H9 (cell line): ENCODE data around the gene LMX1A. TPM values are rescaled to one million over a fixed set of nuclear protein-coding genes. Genes with fewer than 3 reads are reported as not detected.

Experiments
- DNase-seq: peaks from one replicate; pipeline ENCODE4 v3.0.0-alpha.2; 2017
- H2AFZ ChIP-seq: one replicate; pipeline ENCODE4 v1.6.1; 2013; ENCODE audit warnings: mild to moderate bottlenecking, low read length, control low read depth, moderate library complexity
- H2AK5ac ChIP-seq: 2 replicates; pipeline ENCODE4 v1.6.1; 2013; ENCODE audit warnings: low read length, control low read depth, mixed read lengths; ENCODE audit not compliant: insufficient read length
- H2BK120ac ChIP-seq: one replicate; pipeline ENCODE4 v1.6.1; 2013; ENCODE audit warnings: low read depth, mild to moderate bottlenecking, low read length, control low read depth, inconsistent platforms; ENCODE audit not compliant: poor library complexity, severe bottlenecking
- H2BK12ac ChIP-seq: 2 replicates; pipeline ENCODE4 v1.6.1; 2013; ENCODE audit warnings: low read length, control low read depth, mixed read lengths, low read depth; ENCODE audit not compliant: insufficient read length
- H2BK15ac ChIP-seq: 2 replicates; pipeline ENCODE4 v1.6.1; 2013; ENCODE audit warnings: low read depth, low read length, control low read depth
- H2BK20ac ChIP-seq: one replicate; pipeline ENCODE4 v1.6.1; 2013; ENCODE audit warnings: low read depth, mild to moderate bottlenecking, low read length, control low read depth, inconsistent platforms; ENCODE audit not compliant: poor library complexity, severe bottlenecking
- H2BK5ac ChIP-seq: 2 replicates; pipeline ENCODE4 v1.6.1; 2013; ENCODE audit warnings: low read length, control low read depth, mixed read lengths; ENCODE audit not compliant: insufficient read length
- H3K14ac ChIP-seq: 2 replicates; pipeline ENCODE4 v1.6.1; 2013; ENCODE audit warnings: low read length, control low read depth; ENCODE audit not compliant: insufficient read depth
- H3K18ac ChIP-seq: 2 replicates; pipeline ENCODE4 v1.6.1; 2013; ENCODE audit warnings: low read depth, mild to moderate bottlenecking, mixed read lengths, low read length, control low read depth; ENCODE audit not compliant: insufficient read length
- H3K23ac ChIP-seq: 2 replicates; pipeline ENCODE4 v1.6.1; 2013; ENCODE audit warnings: low read length, control low read depth, mixed read lengths, low read depth; ENCODE audit not compliant: insufficient read length
- H3K23me2 ChIP-seq: 2 replicates; pipeline ENCODE4 v1.6.1; 2013; ENCODE audit warnings: low read depth, mild to moderate bottlenecking, mixed read lengths, low read length, control low read depth; ENCODE audit not compliant: insufficient read length, poor library complexity, severe bottlenecking
- H3K27ac ChIP-seq: 2 replicates; pipeline ENCODE4 v1.5.1; 2013; ENCODE audit warnings: low read length, control low read depth, mixed read lengths, low read depth; ENCODE audit not compliant: insufficient read length
- H3K27me3 ChIP-seq: 2 replicates; pipeline ENCODE4 v1.6.1; 2013; ENCODE audit warnings: low read length, control low read depth, inconsistent platforms; ENCODE audit not compliant: insufficient read depth
- H3K4ac ChIP-seq: 2 replicates; pipeline ENCODE4 v1.6.1; 2013; ENCODE audit warnings: low read depth, mild to moderate bottlenecking, control low read depth, inconsistent platforms, low read length, moderate library complexity
- H3K4me1 ChIP-seq: 2 replicates; pipeline ENCODE4 v1.6.1; 2013; ENCODE audit warnings: low read length, control low read depth, inconsistent platforms; ENCODE audit not compliant: insufficient read depth
- H3K4me2 ChIP-seq: 2 replicates; pipeline ENCODE4 v1.6.1; 2013; ENCODE audit warnings: low read length, control low read depth, mixed read lengths; ENCODE audit not compliant: insufficient read length, insufficient read depth
- H3K56ac ChIP-seq: 2 replicates; pipeline ENCODE4 v1.6.1; 2013; ENCODE audit warnings: low read depth, mild to moderate bottlenecking, mixed read lengths, low read length, control low read depth; ENCODE audit not compliant: insufficient read length
- H3K79me1 ChIP-seq: 2 replicates; pipeline ENCODE4 v1.6.1; 2013; ENCODE audit warnings: low read depth, mild to moderate bottlenecking, moderate library complexity, low read length, control low read depth, inconsistent platforms; ENCODE audit not compliant: insufficient read depth, poor library complexity, severe bottlenecking
- H3K79me2 ChIP-seq: 2 replicates; pipeline ENCODE4 v1.6.1; 2013; ENCODE audit warnings: low read length, control low read depth, inconsistent platforms; ENCODE audit not compliant: insufficient read depth
- H3K9ac ChIP-seq: 2 replicates; pipeline ENCODE4 v1.6.1; 2013; ENCODE audit warnings: low read length, control low read depth, mixed read lengths; ENCODE audit not compliant: insufficient read length; ENCODE audit errors: extremely low read depth
- H3K9me3 ChIP-seq: one replicate; pipeline ENCODE4 v1.6.1; 2013; ENCODE audit warnings: low read depth, low read length, inconsistent platforms; ENCODE audit not compliant: control insufficient read depth
- H3T11ph ChIP-seq: one replicate; pipeline ENCODE4 v1.6.1; 2013; ENCODE audit warnings: mild to moderate bottlenecking, low read length, control low read depth, inconsistent platforms
- H4K20me1 ChIP-seq: one replicate; pipeline ENCODE4 v1.6.1; 2013; ENCODE audit not compliant: control insufficient read depth, insufficient read length, insufficient read depth
- H4K5ac ChIP-seq: 2 replicates; pipeline ENCODE4 v1.6.1; 2013; ENCODE audit warnings: low read depth, mild to moderate bottlenecking, mixed read lengths, low read length, control low read depth; ENCODE audit not compliant: insufficient read length
- H4K8ac ChIP-seq: replicated peaks from 2 replicates; pipeline ENCODE4 v1.6.1; 2013; ENCODE audit warnings: low read length, control low read depth, mixed read lengths, low read depth; ENCODE audit not compliant: insufficient read length
- H4K91ac ChIP-seq: 2 replicates; pipeline ENCODE4 v1.6.1; 2013; ENCODE audit warnings: low read depth, mild to moderate bottlenecking, moderate library complexity, mixed read lengths, low read length, control low read depth; ENCODE audit not compliant: insufficient read length
- H3K27ac Mint-ChIP-seq, 3 experiments: 2 replicates in 2 of 3; 3 replicates in 1 of 3; pipeline ENCODE4 v1.8.0; 2020 to 2021; ENCODE audit warnings: mixed read lengths in 3 of 3, mild to moderate bottlenecking in 1 of 3, moderate library complexity in 1 of 3
- H3K27me3 Mint-ChIP-seq: 2 replicates; pipeline ENCODE4 v1.8.0; 2021; ENCODE audit warnings: low read depth, mild to moderate bottlenecking, moderate library complexity, mixed read lengths
- H3K36me3 Mint-ChIP-seq, 3 experiments: 2 replicates in 2 of 3; 3 replicates in 1 of 3; pipeline ENCODE4 v1.8.0; 2020 to 2021; ENCODE audit warnings: low read depth in 3 of 3, mixed read lengths in 3 of 3; ENCODE audit not compliant: insufficient read depth in 1 of 3
- H3K4me1 Mint-ChIP-seq, 2 experiments: 2 replicates each; pipeline ENCODE4 v1.8.0; 2020; ENCODE audit warnings: mixed read lengths in 2 of 2
- H3K4me3 Mint-ChIP-seq, 2 experiments: 2 replicates in 1 of 2; 3 replicates in 1 of 2; pipeline ENCODE4 v1.8.0; 2020 to 2021; ENCODE audit warnings: mild to moderate bottlenecking in 2 of 2, mixed read lengths in 2 of 2, moderate library complexity in 1 of 2
- H3K9me3 Mint-ChIP-seq, 2 experiments: 2 replicates in 1 of 2; 3 replicates in 1 of 2; pipeline ENCODE4 v1.8.0; 2020; ENCODE audit warnings: mild to moderate bottlenecking in 2 of 2, mixed read lengths in 2 of 2, moderate library complexity in 1 of 2
- CTCF ChIP-seq: fragments of 200-600 bp; sonication (generic); conservative IDR thresholded peaks from 3 replicates; pipeline ENCODE4 v1.8.0; 2021; ENCODE audit warnings: antibody characterized with exemption, mild to moderate bottlenecking
- WGBS: extraction: QIAGEN DNeasy Blood & Tissue Kit; methylation state at CpG from one replicate; pipeline ENCODE4 v1.1.7; 2013; ENCODE audit warnings: missing lambda C conversion rate, low lambda C conversion rate, mixed read lengths; ENCODE audit not compliant: insufficient read length; ENCODE audit errors: extremely low coverage; 5-methylcytosine and 5-hydroxymethylcytosine counted together
- total RNA-seq: library from RNA; stranded (reverse); gene quantifications from 2 replicates; pipeline ENCODE4 v1.2.1, GENCODE V29; 2021

LMX1A gene
- total RNA-seq, 1 experiment from 2014 or later, result not detected

- H3K36me3 Mint-ChIP-seq, result no peaks in the 10 kb centered on the region
- H3K4me3 Mint-ChIP-seq, result no peak overlapping the region
- Histone ChIP-seq H2BK15ac (no peak overlapping the region), H2AFZ (no peak overlapping the region), H3K4me1 (no peaks in the 10 kb centered on the region), H3K4me2 (no peak overlapping the region), H3K23ac (no peak overlapping the region), H3K14ac (no peak overlapping the region), H3K18ac (no peak overlapping the region), H2BK12ac (no peak overlapping the region), H2BK20ac (no peak overlapping the region), H3K27me3 (no peaks in the 10 kb centered on the region), H4K8ac (no peak overlapping the region), H4K91ac (no peak overlapping the region), H4K5ac (no peak overlapping the region), H2BK120ac (no peak overlapping the region), H3K79me1 (no peaks in the 10 kb centered on the region), H3K9me3 (no peaks in the 10 kb centered on the region), H2AK5ac (no peak overlapping the region), H3K79me2 (no peaks in the 10 kb centered on the region), H3K27ac (no peak overlapping the region), H4K20me1 (no peaks in the 10 kb centered on the region), H3K9ac (no peak overlapping the region), H2BK5ac (no peak overlapping the region), H3K23me2 (no peaks in the 10 kb centered on the region), H3K4ac (no peak overlapping the region), H3T11ph (no peak overlapping the region), H3K56ac (no peak overlapping the region)
- DNase-seq, result no peak
- peaks cover 25 to 32% of the 10 kb centered on the region in 2 experiments for H3K4me1 Mint-ChIP-seq
- peaks cover 29% of the 10 kb centered on the region for H3K27me3 Mint-ChIP-seq
- no peaks in the 10 kb centered on the region for H3K9me3 Mint-ChIP-seq
- WGBS, result no CpG with 5 or more reads among the region's 2 CpGs
- no peak for TF ChIP-seq CTCF
- H3K27ac Mint-ChIP-seq, result no peak overlapping the region
These were observed 80.2 kb downstream of the LMX1A start for GRCh38 chr1:165276314-165276713.
